ENCODE results near the gene H6PD.

Gene H6PD

DNA sequence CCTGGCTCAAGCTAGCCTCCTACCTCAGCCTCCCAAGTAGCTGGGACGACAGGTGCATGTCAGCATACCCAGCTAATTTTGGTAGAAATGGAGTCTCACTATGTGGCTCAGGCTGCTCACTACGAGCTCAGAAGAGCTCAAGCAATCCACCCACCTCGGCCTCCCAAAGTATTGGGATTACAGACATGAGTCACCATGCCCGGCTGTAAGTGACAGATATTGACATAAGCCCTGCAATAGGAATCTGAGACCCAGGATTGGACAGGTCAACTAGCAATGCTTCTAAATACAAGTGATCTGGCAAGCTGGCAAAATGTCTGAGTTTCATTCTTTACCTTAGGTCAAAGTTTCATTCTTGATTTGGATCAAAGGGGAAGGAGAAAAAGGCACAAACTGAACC lies 40.5 kb upstream of the H6PD start:
- TF ChIP-seq OSR1 (CRISPR knock-in tag; IDR thresholded peaks at IDR 0.05), result no peak
- TF ChIP-seq, protein P1, sequence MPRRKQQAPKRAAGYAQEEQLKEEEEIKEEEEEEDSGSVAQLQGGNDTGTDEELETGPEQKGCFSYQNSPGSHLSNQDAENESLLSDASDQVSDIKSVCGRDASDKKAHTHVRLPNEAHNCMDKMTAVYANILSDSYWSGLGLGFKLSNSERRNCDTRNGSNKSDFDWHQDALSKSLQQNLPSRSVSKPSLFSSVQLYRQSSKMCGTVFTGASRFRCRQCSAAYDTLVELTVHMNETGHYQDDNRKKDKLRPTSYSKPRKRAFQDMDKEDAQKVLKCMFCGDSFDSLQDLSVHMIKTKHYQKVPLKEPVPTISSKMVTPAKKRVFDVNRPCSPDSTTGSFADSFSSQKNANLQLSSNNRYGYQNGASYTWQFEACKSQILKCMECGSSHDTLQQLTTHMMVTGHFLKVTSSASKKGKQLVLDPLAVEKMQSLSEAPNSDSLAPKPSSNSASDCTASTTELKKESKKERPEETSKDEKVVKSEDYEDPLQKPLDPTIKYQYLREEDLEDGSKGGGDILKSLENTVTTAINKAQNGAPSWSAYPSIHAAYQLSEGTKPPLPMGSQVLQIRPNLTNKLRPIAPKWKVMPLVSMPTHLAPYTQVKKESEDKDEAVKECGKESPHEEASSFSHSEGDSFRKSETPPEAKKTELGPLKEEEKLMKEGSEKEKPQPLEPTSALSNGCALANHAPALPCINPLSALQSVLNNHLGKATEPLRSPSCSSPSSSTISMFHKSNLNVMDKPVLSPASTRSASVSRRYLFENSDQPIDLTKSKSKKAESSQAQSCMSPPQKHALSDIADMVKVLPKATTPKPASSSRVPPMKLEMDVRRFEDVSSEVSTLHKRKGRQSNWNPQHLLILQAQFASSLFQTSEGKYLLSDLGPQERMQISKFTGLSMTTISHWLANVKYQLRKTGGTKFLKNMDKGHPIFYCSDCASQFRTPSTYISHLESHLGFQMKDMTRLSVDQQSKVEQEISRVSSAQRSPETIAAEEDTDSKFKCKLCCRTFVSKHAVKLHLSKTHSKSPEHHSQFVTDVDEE (CRISPR knock-in tag; IDR thresholded peaks at IDR 0.05), result no peak
- TF ChIP-seq SNAI2 (CRISPR knock-in tag; IDR thresholded peaks at IDR 0.05), result no peak
- TF ChIP-seq ISL1 (CRISPR knock-in tag; IDR thresholded peaks at IDR 0.05), result no peak

GRCh38 chr1:9195651-9196050 lies 38.9 kb upstream of the H6PD start:
- TF ChIP-seq CSRNP3 (CRISPR knock-in tag; IDR thresholded peaks at IDR 0.05), result no peak
- TF ChIP-seq, protein P2, sequence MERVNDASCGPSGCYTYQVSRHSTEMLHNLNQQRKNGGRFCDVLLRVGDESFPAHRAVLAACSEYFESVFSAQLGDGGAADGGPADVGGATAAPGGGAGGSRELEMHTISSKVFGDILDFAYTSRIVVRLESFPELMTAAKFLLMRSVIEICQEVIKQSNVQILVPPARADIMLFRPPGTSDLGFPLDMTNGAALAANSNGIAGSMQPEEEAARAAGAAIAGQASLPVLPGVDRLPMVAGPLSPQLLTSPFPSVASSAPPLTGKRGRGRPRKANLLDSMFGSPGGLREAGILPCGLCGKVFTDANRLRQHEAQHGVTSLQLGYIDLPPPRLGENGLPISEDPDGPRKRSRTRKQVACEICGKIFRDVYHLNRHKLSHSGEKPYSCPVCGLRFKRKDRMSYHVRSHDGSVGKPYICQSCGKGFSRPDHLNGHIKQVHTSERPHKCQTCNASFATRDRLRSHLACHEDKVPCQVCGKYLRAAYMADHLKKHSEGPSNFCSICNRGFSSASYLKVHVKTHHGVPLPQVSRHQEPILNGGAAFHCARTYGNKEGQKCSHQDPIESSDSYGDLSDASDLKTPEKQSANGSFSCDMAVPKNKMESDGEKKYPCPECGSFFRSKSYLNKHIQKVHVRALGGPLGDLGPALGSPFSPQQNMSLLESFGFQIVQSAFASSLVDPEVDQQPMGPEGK (CRISPR knock-in tag; IDR thresholded peaks at IDR 0.05; ENCODE audit: borderline replicate concordance), result no peak
- TF ChIP-seq OSR1 (CRISPR knock-in tag; IDR thresholded peaks at IDR 0.05), result no peak
- TF ChIP-seq CSDC2 (CRISPR knock-in tag; IDR thresholded peaks at IDR 0.05), result no peak
- no peak for TF ChIP-seq ZNF565 (CRISPR knock-in tag; conservative IDR thresholded peaks at IDR 0.05; ENCODE audit: low read depth)
- TF ChIP-seq ARNTL (CRISPR knock-in tag; IDR thresholded peaks at IDR 0.05; ENCODE audit: borderline replicate concordance, low read depth), result no peak
- TF ChIP-seq SNAI2 (CRISPR knock-in tag; IDR thresholded peaks at IDR 0.05), result no peak
- TF ChIP-seq ZFP3 (CRISPR knock-in tag; IDR thresholded peaks at IDR 0.05), result no peak
- no peak for TF ChIP-seq POU6F1 (CRISPR knock-in tag; IDR thresholded peaks at IDR 0.05; ENCODE audit: borderline replicate concordance, low read depth)
- TF ChIP-seq BACH2 (CRISPR knock-in tag; IDR thresholded peaks at IDR 0.05; ENCODE audit: borderline replicate concordance), result no peak
- TF ChIP-seq ZC3H10 (CRISPR knock-in tag; IDR thresholded peaks at IDR 0.05), result no peak
- TF ChIP-seq PPARA (CRISPR knock-in tag; IDR thresholded peaks at IDR 0.05; ENCODE audit: borderline replicate concordance), result no peak
- TF ChIP-seq GLIS3 (CRISPR knock-in tag; IDR thresholded peaks at IDR 0.05), result no peak
- no peak for TF ChIP-seq RARB (CRISPR knock-in tag; IDR thresholded peaks at IDR 0.05)
- TF ChIP-seq ISL1 (CRISPR knock-in tag; IDR thresholded peaks at IDR 0.05), result no peak
- TF ChIP-seq ZNF8 (CRISPR knock-in tag; IDR thresholded peaks at IDR 0.05), result no peak
- no peak for TF ChIP-seq ZFP30 (CRISPR knock-in tag; IDR thresholded peaks at IDR 0.05)
- ATAC-seq, result no peak

More for the DNA sequence above, 40.5 kb upstream of the H6PD start:
- no peak for ATAC-seq

DNA sequence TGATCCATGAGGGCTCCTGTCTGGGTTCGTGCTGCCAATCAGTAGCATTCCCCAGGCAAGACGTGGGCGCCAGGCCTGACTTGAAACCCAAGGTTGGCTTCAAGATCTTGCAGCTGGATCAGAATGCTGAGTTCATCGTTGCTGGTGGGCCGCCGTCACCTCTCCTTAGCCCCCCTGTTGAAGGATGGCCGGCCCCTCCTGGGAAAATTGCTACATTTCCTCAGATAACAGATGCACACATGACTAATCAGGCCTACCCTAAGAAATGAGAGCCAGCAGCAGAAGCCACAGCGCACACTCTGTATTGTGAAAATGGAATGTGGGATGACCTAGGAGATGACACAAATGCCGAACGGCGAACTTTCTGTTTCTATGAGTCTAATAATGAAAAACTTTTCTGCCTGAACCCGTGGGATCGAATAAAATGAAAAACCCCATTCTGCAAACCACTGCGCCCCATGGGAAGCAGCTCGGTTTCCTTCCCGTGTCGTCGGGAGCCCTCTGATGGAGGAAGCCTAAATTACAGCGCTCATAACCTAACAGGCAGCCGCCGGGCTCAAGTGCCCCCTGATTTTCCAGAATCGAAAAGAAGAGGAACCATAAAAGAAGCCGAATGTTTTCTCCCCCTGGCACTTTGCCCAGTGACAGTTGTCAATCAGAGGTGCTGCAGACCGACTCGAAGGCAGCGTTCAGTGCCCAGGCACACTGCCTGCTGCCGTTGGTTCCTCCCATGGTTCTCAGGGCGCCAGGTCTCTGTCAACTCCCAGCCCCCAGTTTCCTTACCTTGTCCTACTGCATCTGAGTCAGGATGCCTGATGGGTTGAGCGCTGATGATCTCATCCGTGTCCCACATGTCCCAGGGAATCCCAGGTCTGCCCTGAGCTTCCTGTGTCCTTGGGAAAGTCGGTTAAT lies 38.2 kb upstream of the H6PD start:
- TF ChIP-seq POU6F1 (CRISPR knock-in tag; IDR thresholded peaks at IDR 0.05; ENCODE audit: borderline replicate concordance, low read depth) (no peak), CSDC2 (CRISPR knock-in tag; IDR thresholded peaks at IDR 0.05) (no peak), GLIS3 (CRISPR knock-in tag; IDR thresholded peaks at IDR 0.05) (no peak), PPARA (CRISPR knock-in tag; IDR thresholded peaks at IDR 0.05; ENCODE audit: borderline replicate concordance) (no peak), ZNF8 (CRISPR knock-in tag; IDR thresholded peaks at IDR 0.05) (no peak), TCF4 (CRISPR knock-in tag; IDR thresholded peaks at IDR 0.05; ENCODE audit: borderline replicate concordance) (no peak), ZNF565 (CRISPR knock-in tag; conservative IDR thresholded peaks at IDR 0.05; ENCODE audit: low read depth) (no peak), ZNF70 (CRISPR knock-in tag; IDR thresholded peaks at IDR 0.05) (no peak), ESRRG (CRISPR knock-in tag; IDR thresholded peaks at IDR 0.05) (no peak), ZFP30 (CRISPR knock-in tag; IDR thresholded peaks at IDR 0.05) (no peak), OSR1 (CRISPR knock-in tag; IDR thresholded peaks at IDR 0.05) (no peak), ISL1 (CRISPR knock-in tag; IDR thresholded peaks at IDR 0.05) (no peak), ZFP3 (CRISPR knock-in tag; IDR thresholded peaks at IDR 0.05) (no peak), ZC3H10 (CRISPR knock-in tag; IDR thresholded peaks at IDR 0.05) (no peak), RARB (CRISPR knock-in tag; IDR thresholded peaks at IDR 0.05) (no peak), ARNTL (CRISPR knock-in tag; IDR thresholded peaks at IDR 0.05; ENCODE audit: borderline replicate concordance, low read depth) (no peak), TOX (CRISPR knock-in tag; IDR thresholded peaks at IDR 0.05; ENCODE audit: borderline replicate concordance) (no peak)
- TF ChIP-seq, protein P3, sequence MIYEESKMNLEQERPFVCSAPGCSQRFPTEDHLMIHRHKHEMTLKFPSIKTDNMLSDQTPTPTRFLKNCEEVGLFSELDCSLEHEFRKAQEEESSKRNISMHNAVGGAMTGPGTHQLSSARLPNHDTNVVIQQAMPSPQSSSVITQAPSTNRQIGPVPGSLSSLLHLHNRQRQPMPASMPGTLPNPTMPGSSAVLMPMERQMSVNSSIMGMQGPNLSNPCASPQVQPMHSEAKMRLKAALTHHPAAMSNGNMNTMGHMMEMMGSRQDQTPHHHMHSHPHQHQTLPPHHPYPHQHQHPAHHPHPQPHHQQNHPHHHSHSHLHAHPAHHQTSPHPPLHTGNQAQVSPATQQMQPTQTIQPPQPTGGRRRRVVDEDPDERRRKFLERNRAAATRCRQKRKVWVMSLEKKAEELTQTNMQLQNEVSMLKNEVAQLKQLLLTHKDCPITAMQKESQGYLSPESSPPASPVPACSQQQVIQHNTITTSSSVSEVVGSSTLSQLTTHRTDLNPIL (CRISPR knock-in tag; IDR thresholded peaks at IDR 0.05; ENCODE audit: low read depth), result no peak
- TF ChIP-seq, protein P2 (CRISPR knock-in tag; IDR thresholded peaks at IDR 0.05; ENCODE audit: borderline replicate concordance), result no peak
- ATAC-seq, result peak; percentile 76

All from SK-N-SH treated with all-trans-retinoic acid at 6 μM for 48 hours (cell line).